NOMO-1 treated with DMSO at 0.1 percent for 48 hours (cell line): Measurements from ENCODE around the gene UNC119B.

ENCODE experiments used
- DNase-seq: peaks from one replicate; lab custom pipeline; 2025; ENCODE audit not compliant: unreplicated experiment; lab: John Stamatoyannopoulos, UW

Gene UNC119B

GRCh38 chr12:120687578-120688289, 22.5 kb upstream of the UNC119B start:
- peak; percentile 17 for DNase-seq

- peak; percentile 70 for DNase-seq
Measured at GRCh38 chr12:120688527-120689071, 21.7 kb upstream of the UNC119B start.

- DNase-seq, result no peak
Measured at GRCh38 chr12:120689397-120690082, 20.7 kb upstream of the UNC119B start.

GRCh38 chr12:120690083-120690450, 20.2 kb upstream of the UNC119B start:
- DNase-seq, result no peak

GRCh38 chr12:120690978-120691377, 19.3 kb upstream of the UNC119B start:
- no peak for DNase-seq

GRCh38 chr12:120692524-120693033, 17.7 kb upstream of the UNC119B start:
- DNase-seq, result no peak

GRCh38 chr12:120693848-120694247, 16.4 kb upstream of the UNC119B start:
- DNase-seq, result no peak

GRCh38 chr12:120696626-120697025, 13.6 kb upstream of the UNC119B start:
- DNase-seq, result no peak

- no peak for DNase-seq
Measured at GRCh38 chr12:120697344-120697743, 12.9 kb upstream of the UNC119B start.

GRCh38 chr12:120698665-120699064, 11.6 kb upstream of the UNC119B start:
- peak; percentile 73 for DNase-seq

GRCh38 chr12:120699553-120699952, 10.7 kb upstream of the UNC119B start:
- DNase-seq, result no peak

- no peak for DNase-seq
Measured at GRCh38 chr12:120700886-120701285, 9.4 kb upstream of the UNC119B start.

GRCh38 chr12:120702637-120703036, 7.6 kb upstream of the UNC119B start:
- no peak for DNase-seq

- no peak for DNase-seq
Measured at GRCh38 chr12:120703311-120703942, 6.8 kb upstream of the UNC119B start.

- DNase-seq, result no peak
Measured at GRCh38 chr12:120705618-120706017, 4.6 kb upstream of the UNC119B start.

- DNase-seq, result no peak
Measured at GRCh38 chr12:120706029-120706428, 4.2 kb upstream of the UNC119B start.

GRCh38 chr12:120708651-120709050, 1.6 kb upstream of the UNC119B start:
- DNase-seq, result no peak

- DNase-seq, result peak; percentile 16
Measured at GRCh38 chr12:120710805-120711296, 593 bp downstream of the UNC119B start.

- DNase-seq, result no peak
Measured at GRCh38 chr12:120711411-120711810, 1.2 kb downstream of the UNC119B start.

- DNase-seq, result no peak
Measured at GRCh38 chr12:120712610-120713009, 2.4 kb downstream of the UNC119B start.

- DNase-seq, result peak; percentile 87
Measured at GRCh38 chr12:120713861-120714482, 3.7 kb downstream of the UNC119B start.
